Hepatocyte (in vitro differentiated cells): ENCODE measurements around the gene SPON1.

Experiments used
- CTCF ChIP-seq: fragments of 200-600 bp; sonication (generic); IDR thresholded peaks from 2 replicates; pipeline ENCODE4 v1.5.1; 2016; ENCODE audit warnings: antibody characterized with exemption, mild to moderate bottlenecking; ENCODE audit not compliant: poor library complexity
- EZH2 ChIP-seq: fragments of 200-600 bp; sonication (generic); IDR thresholded peaks from 2 replicates; pipeline ENCODE4 v1.6.1; 2016; ENCODE audit warnings: antibody characterized with exemption, mild to moderate bottlenecking, borderline replicate concordance

DNA sequence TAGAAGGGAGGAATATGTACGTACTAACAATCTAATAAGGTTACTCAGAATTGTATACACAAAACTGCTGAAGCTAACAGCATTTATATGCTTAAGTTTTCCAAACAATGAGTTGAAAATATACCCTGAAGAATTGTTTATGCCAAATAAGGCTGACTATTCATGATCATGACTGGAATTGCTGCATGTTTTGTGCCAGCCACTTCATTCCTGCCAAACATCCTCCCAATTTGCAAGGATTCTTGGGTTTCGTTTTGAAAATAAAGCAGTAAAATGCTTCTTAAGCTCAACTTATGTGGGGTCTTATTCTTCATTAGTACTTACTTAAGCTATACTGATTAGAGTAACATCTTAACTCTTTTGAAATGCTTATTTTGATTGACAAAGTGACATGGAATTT lies 149.0 kb downstream of the SPON1 start:
- TF ChIP-seq CTCF (no peak), EZH2 (no peak)
